ENCODE results near the gene DGKI.

The DGKI gene

DNA sequence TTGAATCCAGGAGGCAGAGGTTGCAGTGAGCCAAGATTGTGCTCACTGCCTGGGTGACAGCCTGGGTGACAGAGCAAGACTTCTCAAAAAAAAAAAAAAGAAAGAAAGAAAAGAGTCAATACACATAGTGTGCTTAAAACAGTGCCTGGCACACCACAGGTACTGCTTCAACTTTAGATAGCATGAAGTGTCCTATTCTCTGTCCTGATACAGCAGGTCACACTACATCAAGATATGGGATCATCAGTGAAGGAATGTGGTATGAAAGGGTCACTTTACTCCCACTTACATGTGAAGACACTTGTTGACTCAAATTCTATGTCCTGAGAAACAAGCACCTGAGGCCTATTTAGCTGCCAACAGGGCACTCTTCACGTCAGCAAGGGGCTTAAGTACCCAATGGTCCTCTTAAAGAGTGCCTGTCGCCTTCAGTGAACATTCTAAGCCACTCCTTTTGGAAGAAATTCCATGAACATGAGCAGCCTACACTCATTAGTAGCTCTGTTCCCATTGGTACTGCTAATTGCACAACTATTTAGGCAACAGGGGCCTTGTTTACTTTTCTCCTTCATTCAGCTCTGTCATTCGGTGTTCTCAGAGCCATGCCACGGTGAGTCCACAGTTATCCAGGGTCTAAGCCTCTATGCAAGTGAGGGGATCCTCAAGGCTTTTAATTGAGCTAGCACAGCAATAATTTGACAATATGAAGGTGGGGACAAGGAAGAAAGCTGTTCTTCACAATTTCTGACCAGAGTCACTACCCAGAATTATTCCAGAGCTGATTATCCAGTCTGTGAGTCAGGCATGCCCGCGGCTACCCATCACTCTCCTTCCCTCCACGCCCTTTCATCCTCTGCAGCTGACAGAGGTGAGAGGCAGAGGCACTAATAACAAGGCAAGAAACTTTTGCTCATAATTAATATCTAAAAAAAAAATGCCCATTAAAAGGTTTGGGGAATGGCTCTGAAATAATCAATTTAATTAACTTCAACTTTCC, 446.6 kb downstream of the DGKI start:
- DNase-seq = no peak

GRCh38 chr7:137396051-137396450, 450.7 kb downstream of the DGKI start:
- no peak for DNase-seq

GRCh38 chr7:137395420-137395819, 451.4 kb downstream of the DGKI start:
- DNase-seq = no peak

DNA sequence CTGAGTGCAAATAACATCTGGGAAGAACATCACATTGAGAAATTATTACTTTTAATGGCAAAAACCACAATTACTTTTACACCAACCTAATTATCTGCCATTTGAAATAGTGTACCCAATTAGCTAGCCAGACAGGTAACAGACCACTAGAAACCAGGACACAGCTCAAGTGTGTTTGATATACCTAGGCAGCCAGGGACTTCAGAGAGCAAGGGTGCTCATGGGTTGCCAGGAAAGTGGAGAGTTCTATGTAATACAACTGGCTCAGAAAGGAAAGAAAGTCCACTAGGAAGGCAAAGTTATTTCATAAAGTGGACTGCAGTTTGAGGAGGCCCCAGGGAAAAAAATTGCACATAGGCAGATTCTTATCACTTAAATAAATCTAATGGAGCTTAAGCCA, 453.2 kb downstream of the DGKI start:
- no peak for DNase-seq

GRCh38 chr7:137390076-137390475, 456.7 kb downstream of the DGKI start:
- no peak for DNase-seq

GRCh38 chr7:137388916-137389315, 457.9 kb downstream of the DGKI start:
- DNase-seq = no peak

GRCh38 chr7:137386966-137387365, 459.8 kb downstream of the DGKI start:
- DNase-seq = no peak

DNA sequence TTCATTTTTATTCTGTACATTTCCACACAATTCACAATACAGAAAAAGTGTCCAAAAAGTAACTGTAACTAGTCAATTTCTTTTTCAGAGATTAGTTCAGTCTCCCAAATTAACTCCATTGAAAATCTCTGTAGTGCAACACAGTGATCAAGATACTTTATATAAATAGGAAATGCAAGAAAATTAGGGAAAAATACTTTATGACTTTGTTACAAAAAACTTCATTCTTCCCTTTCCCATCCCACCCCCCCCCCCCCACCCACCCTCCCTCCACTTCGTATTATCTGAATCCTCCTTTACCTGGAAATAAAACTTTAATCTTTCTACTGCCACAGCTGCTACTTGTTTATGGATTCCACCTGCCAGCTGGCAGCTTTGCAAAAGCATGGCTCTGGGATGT, 465.7 kb downstream of the DGKI start:
- no peak for DNase-seq

DNA sequence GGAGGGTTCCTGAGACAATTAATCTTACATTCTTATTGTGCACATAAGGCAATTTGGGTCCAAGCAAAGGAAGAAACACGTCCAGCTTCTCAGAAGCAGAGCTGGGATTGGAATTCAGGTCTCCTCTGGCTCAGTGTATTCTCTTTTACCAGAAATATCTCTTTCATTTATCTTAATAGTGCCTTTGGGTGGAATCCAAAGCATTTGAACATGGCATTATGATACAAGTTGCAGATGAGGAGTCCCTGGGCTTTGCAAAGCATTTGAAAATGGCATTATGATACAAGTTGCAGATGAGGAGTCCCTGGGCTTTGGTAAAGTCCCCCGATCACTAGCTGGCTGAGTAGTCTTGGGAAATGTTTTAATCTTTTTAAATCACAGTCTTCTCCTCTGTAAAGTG, 473.3 kb downstream of the DGKI start:
- no peak for DNase-seq

DNA sequence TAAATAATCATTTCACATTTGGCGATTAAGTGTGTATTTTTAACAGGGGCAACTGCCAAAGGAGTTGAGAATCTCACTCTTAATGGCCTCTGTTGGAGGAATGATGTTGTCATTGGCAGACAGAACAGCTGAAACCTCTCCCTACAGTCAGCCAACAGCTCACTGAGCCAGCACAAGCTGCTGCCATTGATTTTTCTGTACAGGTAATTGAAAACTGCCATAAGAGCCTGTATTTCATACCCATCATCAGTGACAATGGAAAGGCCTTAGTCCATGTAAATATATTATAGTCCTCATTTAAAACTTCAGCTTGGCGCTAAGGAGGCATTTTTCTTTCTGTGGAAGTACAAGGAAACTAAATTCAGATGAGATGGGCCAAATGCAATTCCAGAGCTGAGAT, 475.2 kb downstream of the DGKI start:
- DNase-seq = no peak

DNA sequence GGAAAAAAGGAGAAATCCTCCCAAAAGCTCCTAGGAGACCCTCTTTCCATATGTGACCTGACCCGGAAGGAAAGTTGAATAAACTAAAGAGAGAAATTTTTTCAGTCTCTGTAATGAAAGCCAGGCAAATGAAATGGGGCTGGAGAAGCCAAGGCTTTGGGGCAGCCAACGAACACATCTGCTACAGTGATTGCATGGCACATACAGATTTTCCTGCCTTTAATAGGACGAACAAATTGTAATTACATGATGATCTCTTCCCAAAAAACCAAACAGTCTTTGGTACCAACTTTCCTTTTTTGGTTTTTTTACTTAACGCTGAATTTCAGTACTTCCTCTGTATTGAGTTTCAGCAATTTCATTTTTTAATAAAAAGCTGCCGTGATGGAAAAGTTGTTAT, 479.8 kb downstream of the DGKI start:
- no peak for DNase-seq

DNA sequence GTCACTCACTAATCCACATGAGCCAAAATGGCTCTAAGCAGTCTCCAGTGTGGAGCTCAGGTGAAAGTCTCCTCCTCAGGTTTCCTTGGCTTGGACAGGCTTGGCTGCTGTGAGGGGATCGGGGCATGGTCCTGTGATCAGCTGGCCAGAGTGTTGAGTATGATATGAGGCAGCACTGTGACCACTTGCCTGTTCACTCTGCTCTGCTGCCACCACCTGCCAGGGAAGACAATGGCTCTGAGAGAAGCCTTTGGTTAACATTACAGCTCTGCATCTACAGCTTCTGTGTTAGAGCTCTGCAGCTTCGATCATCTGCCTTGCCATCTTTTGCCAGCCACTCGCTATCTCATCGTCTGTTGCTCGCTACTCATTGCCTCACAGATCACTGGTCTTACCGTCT, 483.1 kb downstream of the DGKI start:
- DNase-seq = no peak

GRCh38 chr7:137360087-137360679, 486.6 kb downstream of the DGKI start:
- no peak for DNase-seq

DNA sequence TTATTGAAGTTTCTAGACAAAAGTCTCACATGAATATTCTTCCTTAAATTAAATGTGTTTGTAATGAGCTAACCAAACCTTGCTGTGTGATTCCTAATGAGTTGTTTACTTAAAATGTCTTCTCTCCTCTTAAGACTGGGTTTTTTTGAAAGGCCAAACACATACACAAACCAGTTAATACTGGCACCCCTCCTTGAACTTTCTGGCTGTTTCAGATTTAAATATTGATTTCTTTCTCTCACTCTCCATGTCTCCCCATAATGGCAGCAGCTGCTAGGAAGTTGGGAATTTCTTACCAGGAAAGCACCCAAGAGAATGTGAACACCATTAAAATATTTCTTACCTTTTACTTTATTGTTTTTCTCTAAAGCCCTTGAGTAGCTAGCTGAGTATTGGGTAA, 491.8 kb downstream of the DGKI start:
- DNase-seq = no peak

- no peak for DNase-seq
These were observed 492.4 kb downstream of the DGKI start for GRCh38 chr7:137354396-137354795.

DNA sequence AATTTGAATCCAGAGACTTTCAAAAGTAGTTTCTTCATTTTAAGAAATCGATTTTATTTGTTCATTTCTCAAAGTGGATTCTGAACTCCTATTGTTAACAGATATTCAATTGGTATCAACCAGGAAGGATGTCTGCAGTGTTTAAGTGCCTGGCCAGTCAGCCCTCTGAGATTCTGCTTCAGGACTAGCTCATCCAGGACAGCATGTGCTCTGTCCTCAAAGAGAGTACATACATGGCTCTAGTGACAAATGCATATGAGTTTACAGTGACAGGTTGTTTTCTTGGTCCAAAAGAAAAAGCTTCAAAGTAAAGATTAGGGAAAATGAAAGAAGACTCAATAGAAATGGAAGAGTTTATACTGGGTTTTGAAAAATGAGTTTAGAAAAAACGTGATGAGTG, 494.8 kb downstream of the DGKI start:
- no peak for DNase-seq

GRCh38 chr7:137345799-137346449, 500.9 kb downstream of the DGKI start:
- DNase-seq = no peak

- no peak for DNase-seq
These were observed 503.4 kb downstream of the DGKI start, which contains the start of gene PTN for GRCh38 chr7:137343281-137343841. PTN (minus strand) TSS chr7:137343733; CDS start chr7:137254973, 88,760 bp downstream.

DNA sequence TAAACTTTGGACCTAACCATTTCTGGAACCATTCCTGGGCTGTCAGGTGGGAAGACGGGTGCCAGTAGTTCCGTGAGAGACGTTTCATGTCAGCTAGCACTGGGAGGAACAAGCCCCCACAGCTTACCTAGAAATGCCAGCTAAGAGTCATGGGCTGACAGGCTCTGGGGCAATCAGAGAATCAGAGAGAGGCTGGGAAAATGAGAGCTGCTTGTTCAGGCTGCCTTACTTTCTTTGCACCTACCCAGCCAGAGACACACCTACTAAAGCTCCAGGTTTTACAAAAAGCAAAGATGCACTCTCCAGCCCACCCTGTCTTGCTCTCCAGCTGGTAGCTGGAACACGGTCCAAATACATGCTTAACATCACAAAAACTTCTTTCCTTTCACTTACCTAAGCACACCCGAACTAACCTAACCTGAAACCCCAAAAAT, 503.9 kb downstream of the DGKI start:
- DNase-seq = no peak

GRCh38 chr7:137342265-137342664, 504.5 kb downstream of the DGKI start:
- DNase-seq = no peak

- no peak for DNase-seq
These were observed 508.9 kb downstream of the DGKI start for GRCh38 chr7:137337902-137338301.

- DNase-seq = no peak
These were observed 511.0 kb downstream of the DGKI start for GRCh38 chr7:137335814-137336213.

- no peak for DNase-seq
These were observed 515.4 kb downstream of the DGKI start for GRCh38 chr7:137331378-137331777.

Data from T-helper 1 cell (primary cell).